Measurements from ENCODE around the gene CYB561D2. TPM values are rescaled to one million over a fixed set of nuclear protein-coding genes. Genes with fewer than 3 reads are reported as not detected.
A peak's percentile ranks its signal among the peaks of the same experiment; 100 is the strongest.

Gene CYB561D2
- total and polyA plus RNA-seq, 2 of the 13 experiments (the other 11 are each of a cell fraction or from before 2014, with no cell fraction given) = 11.1 to 17.2 TPM

- TF ChIP-seq, protein P1, sequence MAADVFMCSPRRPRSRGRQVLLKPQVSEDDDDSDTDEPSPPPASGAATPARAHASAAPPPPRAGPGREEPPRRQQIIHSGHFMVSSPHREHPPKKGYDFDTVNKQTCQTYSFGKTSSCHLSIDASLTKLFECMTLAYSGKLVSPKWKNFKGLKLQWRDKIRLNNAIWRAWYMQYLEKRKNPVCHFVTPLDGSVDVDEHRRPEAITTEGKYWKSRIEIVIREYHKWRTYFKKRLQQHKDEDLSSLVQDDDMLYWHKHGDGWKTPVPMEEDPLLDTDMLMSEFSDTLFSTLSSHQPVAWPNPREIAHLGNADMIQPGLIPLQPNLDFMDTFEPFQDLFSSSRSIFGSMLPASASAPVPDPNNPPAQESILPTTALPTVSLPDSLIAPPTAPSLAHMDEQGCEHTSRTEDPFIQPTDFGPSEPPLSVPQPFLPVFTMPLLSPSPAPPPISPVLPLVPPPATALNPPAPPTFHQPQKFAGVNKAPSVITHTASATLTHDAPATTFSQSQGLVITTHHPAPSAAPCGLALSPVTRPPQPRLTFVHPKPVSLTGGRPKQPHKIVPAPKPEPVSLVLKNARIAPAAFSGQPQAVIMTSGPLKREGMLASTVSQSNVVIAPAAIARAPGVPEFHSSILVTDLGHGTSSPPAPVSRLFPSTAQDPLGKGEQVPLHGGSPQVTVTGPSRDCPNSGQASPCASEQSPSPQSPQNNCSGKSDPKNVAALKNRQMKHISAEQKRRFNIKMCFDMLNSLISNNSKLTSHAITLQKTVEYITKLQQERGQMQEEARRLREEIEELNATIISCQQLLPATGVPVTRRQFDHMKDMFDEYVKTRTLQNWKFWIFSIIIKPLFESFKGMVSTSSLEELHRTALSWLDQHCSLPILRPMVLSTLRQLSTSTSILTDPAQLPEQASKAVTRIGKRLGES (CRISPR knock-in tag; IDR thresholded peaks at IDR 0.05; ENCODE audit: borderline replicate concordance) = no peak
- TF ChIP-seq NFIC (IDR thresholded peaks at IDR 0.05; ENCODE audit: low read length) = no peak
- no peak; the same call in 1 of the 2 replicates for TF ChIP-seq RFX3 (CRISPR knock-in tag; IDR thresholded peaks at IDR 0.05)
- TF ChIP-seq ZNF546 (CRISPR knock-in tag; conservative IDR thresholded peaks at IDR 0.05) = no peak
- peak; percentile 80; the same call in 1 of the 2 replicates for TF ChIP-seq ZNF331 (CRISPR knock-in tag; IDR thresholded peaks at IDR 0.05)
- TF ChIP-seq, protein P2, sequence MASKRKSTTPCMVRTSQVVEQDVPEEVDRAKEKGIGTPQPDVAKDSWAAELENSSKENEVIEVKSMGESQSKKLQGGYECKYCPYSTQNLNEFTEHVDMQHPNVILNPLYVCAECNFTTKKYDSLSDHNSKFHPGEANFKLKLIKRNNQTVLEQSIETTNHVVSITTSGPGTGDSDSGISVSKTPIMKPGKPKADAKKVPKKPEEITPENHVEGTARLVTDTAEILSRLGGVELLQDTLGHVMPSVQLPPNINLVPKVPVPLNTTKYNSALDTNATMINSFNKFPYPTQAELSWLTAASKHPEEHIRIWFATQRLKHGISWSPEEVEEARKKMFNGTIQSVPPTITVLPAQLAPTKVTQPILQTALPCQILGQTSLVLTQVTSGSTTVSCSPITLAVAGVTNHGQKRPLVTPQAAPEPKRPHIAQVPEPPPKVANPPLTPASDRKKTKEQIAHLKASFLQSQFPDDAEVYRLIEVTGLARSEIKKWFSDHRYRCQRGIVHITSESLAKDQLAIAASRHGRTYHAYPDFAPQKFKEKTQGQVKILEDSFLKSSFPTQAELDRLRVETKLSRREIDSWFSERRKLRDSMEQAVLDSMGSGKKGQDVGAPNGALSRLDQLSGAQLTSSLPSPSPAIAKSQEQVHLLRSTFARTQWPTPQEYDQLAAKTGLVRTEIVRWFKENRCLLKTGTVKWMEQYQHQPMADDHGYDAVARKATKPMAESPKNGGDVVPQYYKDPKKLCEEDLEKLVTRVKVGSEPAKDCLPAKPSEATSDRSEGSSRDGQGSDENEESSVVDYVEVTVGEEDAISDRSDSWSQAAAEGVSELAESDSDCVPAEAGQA (IDR thresholded peaks at IDR 0.05; ENCODE audit: low read depth) = no peak
- TF ChIP-seq, protein P2 (CRISPR knock-in tag; IDR thresholded peaks at IDR 0.05; ENCODE audit: borderline replicate concordance) = no peak
- TF ChIP-seq ZNF605 (CRISPR knock-in tag; IDR thresholded peaks at IDR 0.05) = no peak; the same call in 1 of the 2 replicates
- no peak for TF ChIP-seq SP2 (CRISPR knock-in tag; IDR thresholded peaks at IDR 0.05)
- TF ChIP-seq SPEN (CRISPR knock-in tag; IDR thresholded peaks at IDR 0.05; ENCODE audit: low read depth) = no peak
- TF ChIP-seq ZBTB14 (CRISPR knock-in tag; IDR thresholded peaks at IDR 0.05) = peak; percentile 39; the same call in 1 of the 2 replicates
- peak; percentile 69 for TF ChIP-seq RXRA (CRISPR knock-in tag; IDR thresholded peaks at IDR 0.05)
These were observed 26.1 kb upstream of the CYB561D2 start (continued) for GRCh38 chr3:50324351-50325112.
